HepG2 (cell line): ENCODE results near the gene SLC16A3. TPM values are rescaled to one million over a fixed set of nuclear protein-coding genes. Genes with fewer than 3 reads are reported as not detected.

ENCODE experiments used
- AHR ChIP-seq: IDR thresholded peaks from 2 replicates; pipeline ENCODE4 v1.6.1; 2018; ENCODE audit warnings: missing genetic modification reagents, missing compliant biosample characterization
- BRCA1 ChIP-seq: sonication (generic); formaldehyde crosslinking; IDR thresholded peaks from 2 replicates; pipeline ENCODE4 v1.4.0; 2020; ENCODE audit warnings: missing genetic modification reagents
- EEA1 ChIP-seq: sonication (generic); formaldehyde crosslinking; IDR thresholded peaks from 2 replicates; pipeline ENCODE4 v1.5.1; 2020; ENCODE audit warnings: mild to moderate bottlenecking, missing genetic modification reagents, borderline replicate concordance
- FOXA1 ChIP-seq, 2 experiments: fragments of 450-650 bp in 1 of 2; sonication (generic) in 1 of 2; formaldehyde crosslinking in 1 of 2; IDR thresholded peaks; 2 replicates each; pipeline versions ENCODE4 v1.4.0 to v1.6.1; 2016 to 2020; ENCODE audit warnings: missing genetic modification reagents in 1 of 2
- FOXA3 ChIP-seq: IDR thresholded peaks from 2 replicates; pipeline ENCODE4 v1.6.1; 2016; ENCODE audit warnings: missing genetic modification reagents, missing compliant biosample characterization
- FOXK2 ChIP-seq: fragments of 450-650 bp; IDR thresholded peaks from 2 replicates; pipeline ENCODE4 v1.6.1; 2016
- HNF4G ChIP-seq, 2 experiments: sonication (generic) in 1 of 2; formaldehyde crosslinking in 1 of 2; IDR thresholded peaks; 2 replicates each; pipeline versions ENCODE4 v1.4.0 to v1.6.1; 2011 to 2020; ENCODE audit warnings: borderline replicate concordance in 2 of 2, low read depth in 2 of 2, mild to moderate bottlenecking in 2 of 2, low read length in 1 of 2, missing genetic modification reagents in 1 of 2, moderate library complexity in 1 of 2
- MIXL1 ChIP-seq: IDR thresholded peaks from 2 replicates; pipeline ENCODE4 v1.6.1; 2016
- NR2C2 ChIP-seq: sonication (generic); formaldehyde crosslinking; IDR thresholded peaks from 2 replicates; pipeline ENCODE4 v1.4.0; 2020; ENCODE audit warnings: missing genetic modification reagents, mild to moderate bottlenecking, moderate library complexity, borderline replicate concordance
- RBM39 ChIP-seq: fragments of 200-400 bp; formaldehyde crosslinking; IDR thresholded peaks from one replicate; pipeline ENCODE4 v1.6.1; 2018; ENCODE audit warnings: antibody characterized with exemption, mild to moderate bottlenecking, low read depth, low read length; ENCODE audit not compliant: poor library complexity, severe bottlenecking
- TBX2 ChIP-seq: sonication (generic); formaldehyde crosslinking; IDR thresholded peaks from 2 replicates; pipeline ENCODE4 v1.5.0; 2020; ENCODE audit warnings: missing genetic modification reagents, mild to moderate bottlenecking, borderline replicate concordance
- TCF7L2 ChIP-seq: IDR thresholded peaks from 2 replicates; pipeline ENCODE4 v1.6.1; 2011; ENCODE audit warnings: mild to moderate bottlenecking, low read depth, low read length, moderate library complexity
- TGIF2 ChIP-seq: IDR thresholded peaks from 2 replicates; pipeline ENCODE4 v1.6.1; 2016; ENCODE audit warnings: control low read depth, missing compliant biosample characterization
- ZNF180 ChIP-seq: sonication (generic); formaldehyde crosslinking; IDR thresholded peaks from 2 replicates; pipeline ENCODE4 v1.4.0; 2020; ENCODE audit warnings: low read depth, missing genetic modification reagents, borderline replicate concordance
- ZNF605 ChIP-seq: sonication (generic); formaldehyde crosslinking; IDR thresholded peaks from 2 replicates; pipeline ENCODE4 v1.8.0; 2022; ENCODE audit warnings: mild to moderate bottlenecking, missing genetic modification reagents
- ZNF670 ChIP-seq: sonication (generic); formaldehyde crosslinking; IDR thresholded peaks from 2 replicates; pipeline ENCODE4 v1.8.0; 2022; ENCODE audit warnings: mild to moderate bottlenecking, missing genetic modification reagents, borderline replicate concordance
- ZNF674 ChIP-seq: sonication (generic); formaldehyde crosslinking; IDR thresholded peaks from 2 replicates; pipeline ENCODE4 v1.5.0; 2020; ENCODE audit warnings: low read depth, mild to moderate bottlenecking, missing genetic modification reagents
- ZNF879 ChIP-seq: sonication (generic); formaldehyde crosslinking; IDR thresholded peaks from 2 replicates; pipeline ENCODE4 v1.8.1; 2023; ENCODE audit warnings: missing genetic modification reagents
- ZSCAN22 ChIP-seq: sonication (generic); formaldehyde crosslinking; IDR thresholded peaks from 2 replicates; pipeline ENCODE4 v1.4.0; 2020; ENCODE audit warnings: mild to moderate bottlenecking, missing genetic modification reagents
- polyA plus RNA-seq, 8 experiments: library from polyadenylated mRNA; depleted of rRNA in 3 of 8; stranded (reverse) in 7 of 8; unstranded in 1 of 8; fragments of >200 nt; fragmentation: Illumina TruSeq in 4 of 8; extraction: Trizol in 4 of 8; gene quantifications; 2 replicates each; pipeline versions ENCODE4 v1.2.1 to v1.2.3, GENCODE V29; 2011 to 2016; ENCODE audit warnings: low read depth in 4 of 8, missing spikeins in 1 of 8, mixed read lengths in 1 of 8; ENCODE audit not compliant: insufficient read depth in 1 of 8
- total RNA-seq, 5 experiments: library from RNA; depleted of rRNA; stranded (reverse); fragments of >200 nt; fragmentation: Illumina TruSeq; extraction: Trizol; gene quantifications; 2 replicates each; pipeline ENCODE4 v1.2.3, GENCODE V29; 2016; ENCODE audit warnings: low read depth in 1 of 5
- TF ChIP-seq, protein P1 (sequence below): sonication (generic); formaldehyde crosslinking; IDR thresholded peaks from 2 replicates; pipeline ENCODE4 v1.5.0; 2020; ENCODE audit warnings: missing genetic modification reagents
- TF ChIP-seq, protein P2 (sequence below): sonication (generic); formaldehyde crosslinking; IDR thresholded peaks from 2 replicates; pipeline ENCODE4 v1.8.1; 2023; ENCODE audit warnings: mild to moderate bottlenecking, inconsistent platforms, moderate library complexity, missing genetic modification reagents, borderline replicate concordance
- TF ChIP-seq, protein P3 (sequence below): sonication (generic); formaldehyde crosslinking; IDR thresholded peaks from 2 replicates; pipeline ENCODE4 v1.8.0; 2022; ENCODE audit warnings: missing genetic modification reagents, mild to moderate bottlenecking, borderline replicate concordance
- TF ChIP-seq, protein P4 (sequence below): IDR thresholded peaks from 2 replicates; pipeline ENCODE4 v1.6.1; 2016; ENCODE audit warnings: mild to moderate bottlenecking

The SLC16A3 gene
- total and polyA plus RNA-seq, 2 of the 13 experiments (the other 11 are each of a cell fraction or from before 2014, with no cell fraction given), result 242 to 349 TPM

DNA sequence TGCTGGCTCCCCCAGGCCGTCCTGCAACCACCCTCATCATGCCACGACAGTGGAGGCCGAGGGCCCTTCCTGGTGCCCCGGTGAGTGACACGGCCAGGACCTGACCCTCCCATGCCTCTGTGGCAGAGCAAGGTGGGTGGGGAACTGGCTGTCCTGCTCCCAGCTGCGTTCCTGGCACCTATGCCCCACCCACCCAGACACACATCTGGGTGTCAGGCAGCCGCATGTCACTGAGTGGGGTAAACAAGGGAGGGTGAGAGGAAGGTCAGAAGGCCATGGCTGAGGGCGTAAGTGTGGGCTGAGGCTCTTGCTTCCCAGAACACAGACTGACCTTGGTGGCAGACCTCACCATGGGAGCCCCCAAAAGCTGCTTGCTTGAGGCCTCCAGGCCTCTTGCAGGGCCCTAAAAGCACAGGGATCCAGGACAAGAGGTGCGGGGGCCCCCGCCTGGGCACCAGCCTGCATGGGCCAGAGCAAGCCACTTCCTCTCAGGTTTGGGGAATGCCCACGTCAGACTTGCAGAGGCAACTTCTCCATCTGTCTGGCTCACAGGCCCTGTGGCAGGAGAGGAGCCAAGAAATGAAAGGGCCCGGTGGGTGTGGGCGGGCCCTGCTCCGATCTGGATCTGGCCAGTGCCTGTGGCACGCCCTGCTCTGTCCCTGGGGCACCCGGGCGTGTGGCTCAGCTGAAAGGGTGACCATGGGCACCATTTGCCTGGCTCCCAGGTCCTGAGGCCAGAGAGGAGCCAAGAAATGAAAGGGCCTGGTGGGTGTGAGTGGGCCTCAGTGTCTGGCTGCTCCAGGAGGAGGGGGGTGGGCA, 12.3 kb upstream of the SLC16A3 start (continued):
- TF ChIP-seq BRCA1 (CRISPR knock-in tag), result no peak
- no peak for TF ChIP-seq ZNF180 (CRISPR knock-in tag)
- TF ChIP-seq, protein P1, sequence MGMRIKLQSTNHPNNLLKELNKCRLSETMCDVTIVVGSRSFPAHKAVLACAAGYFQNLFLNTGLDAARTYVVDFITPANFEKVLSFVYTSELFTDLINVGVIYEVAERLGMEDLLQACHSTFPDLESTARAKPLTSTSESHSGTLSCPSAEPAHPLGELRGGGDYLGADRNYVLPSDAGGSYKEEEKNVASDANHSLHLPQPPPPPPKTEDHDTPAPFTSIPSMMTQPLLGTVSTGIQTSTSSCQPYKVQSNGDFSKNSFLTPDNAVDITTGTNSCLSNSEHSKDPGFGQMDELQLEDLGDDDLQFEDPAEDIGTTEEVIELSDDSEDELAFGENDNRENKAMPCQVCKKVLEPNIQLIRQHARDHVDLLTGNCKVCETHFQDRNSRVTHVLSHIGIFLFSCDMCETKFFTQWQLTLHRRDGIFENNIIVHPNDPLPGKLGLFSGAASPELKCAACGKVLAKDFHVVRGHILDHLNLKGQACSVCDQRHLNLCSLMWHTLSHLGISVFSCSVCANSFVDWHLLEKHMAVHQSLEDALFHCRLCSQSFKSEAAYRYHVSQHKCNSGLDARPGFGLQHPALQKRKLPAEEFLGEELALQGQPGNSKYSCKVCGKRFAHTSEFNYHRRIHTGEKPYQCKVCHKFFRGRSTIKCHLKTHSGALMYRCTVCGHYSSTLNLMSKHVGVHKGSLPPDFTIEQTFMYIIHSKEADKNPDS (CRISPR knock-in tag), result no peak
- TF ChIP-seq HNF4G (IDR thresholded peaks at IDR 0.05; ENCODE audit: borderline replicate concordance, low read depth, low read length), result no peak
- no peak for TF ChIP-seq HNF4G (CRISPR knock-in tag; IDR thresholded peaks at IDR 0.05; ENCODE audit: borderline replicate concordance, low read depth)
- TF ChIP-seq FOXK2, result peak; percentile 54; the same call in 1 of the 2 replicates
- peak; percentile 87; the same call in 1 of the 2 replicates for TF ChIP-seq TGIF2 (CRISPR knock-in tag)
- no peak for TF ChIP-seq ZNF670 (CRISPR knock-in tag)
- TF ChIP-seq ZNF605 (CRISPR knock-in tag), result peak; percentile 68; the same call in 1 of the 2 replicates
- no peak for TF ChIP-seq NR2C2 (CRISPR knock-in tag)
- no peak for TF ChIP-seq FOXA1 (IDR thresholded peaks at IDR 0.05)
- peak; percentile 94 for TF ChIP-seq FOXA1 (CRISPR knock-in tag; IDR thresholded peaks at IDR 0.05)
- 0 out of 2 replicates have a peak, but pooled peaks have one; percentile 2 for TF ChIP-seq AHR (CRISPR knock-in tag)
- peak; percentile 95 for TF ChIP-seq TBX2 (CRISPR knock-in tag)
- no peak for TF ChIP-seq TCF7L2
- TF ChIP-seq ZNF674, result no peak
- TF ChIP-seq EEA1 (CRISPR knock-in tag), result 0 out of 2 replicates have a peak, but pooled peaks have one; percentile 10
- TF ChIP-seq, protein P2, sequence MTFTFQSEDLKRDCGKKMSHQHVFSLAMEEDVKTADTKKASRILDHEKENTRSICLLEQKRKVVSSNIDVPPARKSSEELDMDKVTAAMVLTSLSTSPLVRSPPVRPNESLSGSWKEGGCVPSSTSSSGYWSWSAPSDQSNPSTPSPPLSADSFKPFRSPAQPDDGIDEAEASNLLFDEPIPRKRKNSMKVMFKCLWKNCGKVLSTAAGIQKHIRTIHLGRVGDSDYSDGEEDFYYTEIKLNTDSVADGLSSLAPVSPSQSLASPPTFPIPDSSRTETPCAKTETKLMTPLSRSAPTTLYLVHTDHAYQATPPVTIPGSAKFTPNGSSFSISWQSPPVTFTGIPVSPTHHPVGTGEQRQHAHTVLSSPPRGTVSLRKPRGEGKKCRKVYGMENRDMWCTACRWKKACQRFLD, result 0 out of 2 replicates have a peak, but pooled peaks have one; percentile 54
- peak; percentile 82 for TF ChIP-seq RBM39
- TF ChIP-seq, protein P3, sequence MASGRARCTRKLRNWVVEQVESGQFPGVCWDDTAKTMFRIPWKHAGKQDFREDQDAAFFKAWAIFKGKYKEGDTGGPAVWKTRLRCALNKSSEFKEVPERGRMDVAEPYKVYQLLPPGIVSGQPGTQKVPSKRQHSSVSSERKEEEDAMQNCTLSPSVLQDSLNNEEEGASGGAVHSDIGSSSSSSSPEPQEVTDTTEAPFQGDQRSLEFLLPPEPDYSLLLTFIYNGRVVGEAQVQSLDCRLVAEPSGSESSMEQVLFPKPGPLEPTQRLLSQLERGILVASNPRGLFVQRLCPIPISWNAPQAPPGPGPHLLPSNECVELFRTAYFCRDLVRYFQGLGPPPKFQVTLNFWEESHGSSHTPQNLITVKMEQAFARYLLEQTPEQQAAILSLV (CRISPR knock-in tag), result 0 out of 2 replicates have a peak, but pooled peaks have one; percentile 26
- TF ChIP-seq MIXL1, result 0 out of 2 replicates have a peak, but pooled peaks have one; percentile 17
- TF ChIP-seq, protein P4, sequence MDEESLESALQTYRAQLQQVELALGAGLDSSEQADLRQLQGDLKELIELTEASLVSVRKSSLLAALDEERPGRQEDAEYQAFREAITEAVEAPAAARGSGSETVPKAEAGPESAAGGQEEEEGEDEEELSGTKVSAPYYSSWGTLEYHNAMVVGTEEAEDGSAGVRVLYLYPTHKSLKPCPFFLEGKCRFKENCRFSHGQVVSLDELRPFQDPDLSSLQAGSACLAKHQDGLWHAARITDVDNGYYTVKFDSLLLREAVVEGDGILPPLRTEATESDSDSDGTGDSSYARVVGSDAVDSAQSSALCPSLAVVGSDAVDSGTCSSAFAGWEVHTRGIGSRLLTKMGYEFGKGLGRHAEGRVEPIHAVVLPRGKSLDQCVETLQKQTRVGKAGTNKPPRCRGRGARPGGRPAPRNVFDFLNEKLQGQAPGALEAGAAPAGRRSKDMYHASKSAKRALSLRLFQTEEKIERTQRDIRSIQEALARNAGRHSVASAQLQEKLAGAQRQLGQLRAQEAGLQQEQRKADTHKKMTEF (CRISPR knock-in tag), result peak; percentile 66; the same call in 1 of the 2 replicates
- 0 out of 2 replicates have a peak, but pooled peaks have one; percentile 49 for TF ChIP-seq ZNF879 (CRISPR knock-in tag)
- peak; percentile 93 for TF ChIP-seq FOXA3 (CRISPR knock-in tag)
- peak; percentile 72; the same call in 1 of the 2 replicates for TF ChIP-seq ZSCAN22
